ENCODE results near the gene SLC27A1. TPM values are rescaled to one million over a fixed set of nuclear protein-coding genes. Genes with fewer than 3 reads are reported as not detected.

The SLC27A1 gene
- polyA plus RNA-seq, 1 of the 3 experiments (the other 2 are of a cell fraction), result 15.0 TPM

- TF ChIP-seq, protein P1, sequence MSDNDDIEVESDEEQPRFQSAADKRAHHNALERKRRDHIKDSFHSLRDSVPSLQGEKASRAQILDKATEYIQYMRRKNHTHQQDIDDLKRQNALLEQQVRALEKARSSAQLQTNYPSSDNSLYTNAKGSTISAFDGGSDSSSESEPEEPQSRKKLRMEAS (IDR thresholded peaks at IDR 0.05; ENCODE audit: low read depth), result peak; percentile 91
- TF ChIP-seq EP300 (IDR thresholded peaks at IDR 0.05; ENCODE audit: borderline replicate concordance in 1 of 2, low read depth in 1 of 2, low read length in 1 of 2) (0 out of 4 replicates have a peak, but pooled peaks of 1 of the 2 experiments have one; percentile 19), JUND (IDR thresholded peaks at IDR 0.05) (no peak), EZH2phosphoT487 (IDR thresholded peaks at IDR 0.05; ENCODE audit: borderline replicate concordance, low read depth) (no peak), RXRA (IDR thresholded peaks at IDR 0.05; ENCODE audit: borderline replicate concordance, low read depth) (no peak; the same call in 1 of the 2 replicates), SIN3A (IDR thresholded peaks at IDR 0.05; ENCODE audit: borderline replicate concordance, low read depth, low read length) (peak; percentile 51; the same call in 1 of the 2 replicates), MEF2A (IDR thresholded peaks at IDR 0.05; ENCODE audit: borderline replicate concordance, low read depth) (no peak), USF2 (IDR thresholded peaks at IDR 0.05; ENCODE audit: borderline replicate concordance, low read depth, low read length) (no peak), GABPA (IDR thresholded peaks at IDR 0.05; ENCODE audit: low read depth) (peak; percentile 6; the same call in 1 of the 2 replicates), POLR2AphosphoS5 (IDR thresholded peaks at IDR 0.05; ENCODE audit: low read depth, low read length) (no peak; the same call in 1 of the 2 replicates), RFX5 (IDR thresholded peaks at IDR 0.05; ENCODE audit: low read length) (no peak), IRF3 (IDR thresholded peaks at IDR 0.05; ENCODE audit: low read depth, low read length) (no peak), FOSL2 (IDR thresholded peaks at IDR 0.05; ENCODE audit: borderline replicate concordance, low read depth) (no peak), RCOR1 (IDR thresholded peaks at IDR 0.05; ENCODE audit: low read length) (no peak; the same call in 1 of the 2 replicates), ELF1 (IDR thresholded peaks at IDR 0.05) (peak; percentile 59; the same call in 1 of the 2 replicates)
- TF ChIP-seq, protein P2, sequence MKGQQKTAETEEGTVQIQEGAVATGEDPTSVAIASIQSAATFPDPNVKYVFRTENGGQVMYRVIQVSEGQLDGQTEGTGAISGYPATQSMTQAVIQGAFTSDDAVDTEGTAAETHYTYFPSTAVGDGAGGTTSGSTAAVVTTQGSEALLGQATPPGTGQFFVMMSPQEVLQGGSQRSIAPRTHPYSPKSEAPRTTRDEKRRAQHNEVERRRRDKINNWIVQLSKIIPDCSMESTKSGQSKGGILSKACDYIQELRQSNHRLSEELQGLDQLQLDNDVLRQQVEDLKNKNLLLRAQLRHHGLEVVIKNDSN (IDR thresholded peaks at IDR 0.05; ENCODE audit: borderline replicate concordance, low read depth), result no peak
- TF ChIP-seq, protein P3, sequence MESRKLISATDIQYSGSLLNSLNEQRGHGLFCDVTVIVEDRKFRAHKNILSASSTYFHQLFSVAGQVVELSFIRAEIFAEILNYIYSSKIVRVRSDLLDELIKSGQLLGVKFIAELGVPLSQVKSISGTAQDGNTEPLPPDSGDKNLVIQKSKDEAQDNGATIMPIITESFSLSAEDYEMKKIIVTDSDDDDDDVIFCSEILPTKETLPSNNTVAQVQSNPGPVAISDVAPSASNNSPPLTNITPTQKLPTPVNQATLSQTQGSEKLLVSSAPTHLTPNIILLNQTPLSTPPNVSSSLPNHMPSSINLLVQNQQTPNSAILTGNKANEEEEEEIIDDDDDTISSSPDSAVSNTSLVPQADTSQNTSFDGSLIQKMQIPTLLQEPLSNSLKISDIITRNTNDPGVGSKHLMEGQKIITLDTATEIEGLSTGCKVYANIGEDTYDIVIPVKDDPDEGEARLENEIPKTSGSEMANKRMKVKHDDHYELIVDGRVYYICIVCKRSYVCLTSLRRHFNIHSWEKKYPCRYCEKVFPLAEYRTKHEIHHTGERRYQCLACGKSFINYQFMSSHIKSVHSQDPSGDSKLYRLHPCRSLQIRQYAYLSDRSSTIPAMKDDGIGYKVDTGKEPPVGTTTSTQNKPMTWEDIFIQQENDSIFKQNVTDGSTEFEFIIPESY (IDR thresholded peaks at IDR 0.05; ENCODE audit: borderline replicate concordance, low read depth), result peak; percentile 75; the same call in 1 of the 2 replicates
Observed at GRCh38 chr19:17511724-17512573, 41.6 kb downstream of the SLC27A1 start (continued).
